HCT116 (cell line): ENCODE measurements around the gene CARD14. TPM values are rescaled to one million over a fixed set of nuclear protein-coding genes. Genes with fewer than 3 reads are reported as not detected.
A peak's percentile ranks its signal among the peaks of the same experiment; 100 is the strongest.

Experiments
- ATAC-seq: fragments of 200-7000 bp; cut with Tn5 transposase; 2 replicates; pipeline ENCODE4 v1.9.1; 2020; ENCODE audit warnings: mild to moderate bottlenecking, moderate library complexity
- BruUV-seq: library from RNA; stranded (reverse); fragments of 400-500 nt; replicated peaks from 2 replicates; lab custom pipeline; 2021; lab: Mats Ljungman, UMichigan
- CTCF ChIA-PET: fragments of 300-600 bp; sonication (Branson Sonifier 250); formaldehyde crosslinking; loops from one replicate; lab custom pipeline; 2021; ENCODE audit warnings: antibody characterized with exemption; lab: Charles Lee
- POLR2A ChIA-PET: fragments of 300-600, 350-600 bp; sonication (Branson Sonifier 250); formaldehyde crosslinking; loops from one replicate; lab custom pipeline; 2021; ENCODE audit warnings: antibody characterized with exemption; lab: Charles Lee
- RAD21 ChIA-PET, 2 experiments: fragments of 300-600 bp; sonication (Branson Sonifier 250); formaldehyde crosslinking; loops; one replicate each; lab custom pipeline; 2023; ENCODE audit warnings: low total read pairs in 2 of 2; ENCODE audit not compliant: uncharacterized antibody in 2 of 2, unreplicated experiment in 2 of 2, low non-redundant PET in 1 of 2; lab: Charles Lee
- DNase-seq: peaks from one replicate; pipeline ENCODE4 v3.0.0-alpha.2; 2010; ENCODE audit warnings: low read depth, low spot score
- H2AFZ ChIP-seq: fragments of 200-600 bp; shearing (Covaris generic), sonication (generic); 2 replicates; pipeline ENCODE4 v1.6.1; 2017; ENCODE audit warnings: low read depth, mixed run types, mixed read lengths, antibody characterized with exemption, low read length; ENCODE audit not compliant: poor library complexity, severe bottlenecking
- H3K27ac ChIP-seq: 2 replicates; pipeline ENCODE4 v1.5.1; 2012; ENCODE audit warnings: low read depth, low read length
- H3K27me3 ChIP-seq: fragments of 200-600 bp; sonication (generic); 2 replicates; pipeline ENCODE4 v1.6.1; 2016; ENCODE audit warnings: mixed run types, low read length, mixed read lengths; ENCODE audit not compliant: insufficient read depth
- H3K36me3 ChIP-seq, 2 experiments: fragments of 200-500 bp in 1 of 2; fragments of 200-600 bp in 1 of 2; sonication (Bioruptor generic) in 1 of 2; sonication (generic) in 1 of 2; 2 replicates each; pipeline versions ENCODE4 v1.5.1 to v1.6.1; 2014 to 2016; ENCODE audit warnings: low read length in 2 of 2, inconsistent platforms in 1 of 2, mixed read lengths in 1 of 2, mixed run types in 1 of 2; ENCODE audit not compliant: insufficient read depth in 2 of 2, control insufficient read depth in 1 of 2
- H3K4me1 ChIP-seq, 2 experiments: fragments of 200-600 bp in 1 of 2; sonication (generic) in 1 of 2; 2 replicates each; pipeline versions ENCODE4 v1.5.1 to v1.6.1; 2012 to 2017; ENCODE audit warnings: low read length in 2 of 2, inconsistent platforms in 1 of 2, mild to moderate bottlenecking in 1 of 2, mixed read lengths in 1 of 2, mixed run types in 1 of 2, moderate library complexity in 1 of 2; ENCODE audit not compliant: insufficient read depth in 2 of 2, control insufficient read depth in 1 of 2
- H3K4me2 ChIP-seq: fragments of 200-600 bp; sonication (generic); 2 replicates; pipeline ENCODE4 v1.6.1; 2017; ENCODE audit warnings: mixed run types, low read length, mixed read lengths
- H3K4me3 ChIP-seq, 2 experiments: fragments of 200-600 bp in 1 of 2; sonication (generic) in 1 of 2; replicated peaks in 1 of 2; 2 replicates each; pipeline ENCODE4 v1.5.1; 2011 to 2016; ENCODE audit warnings: low read length in 2 of 2, control low read depth in 1 of 2, low read depth in 1 of 2, mild to moderate bottlenecking in 1 of 2, mixed read lengths in 1 of 2, mixed run types in 1 of 2
- H3K79me2 ChIP-seq: fragments of 200-600 bp; sonication (generic); 2 replicates; pipeline ENCODE4 v1.6.1; 2017; ENCODE audit warnings: mild to moderate bottlenecking, mixed run types, low read length, moderate library complexity, mixed read lengths; ENCODE audit not compliant: insufficient read depth
- H3K9ac ChIP-seq: fragments of 200-600 bp; sonication (generic); 2 replicates; pipeline ENCODE4 v1.6.1; 2016; ENCODE audit warnings: low read length, mixed read lengths
- H3K9me2 ChIP-seq: fragments of 200-600 bp; sonication (generic), shearing (Covaris generic); 2 replicates; pipeline ENCODE4 v1.6.1; 2017; ENCODE audit warnings: mixed run types, mild to moderate bottlenecking, moderate library complexity; ENCODE audit not compliant: insufficient read depth
- H3K9me3 ChIP-seq, 2 experiments: fragments of 200-500 bp in 1 of 2; fragments of 200-600 bp in 1 of 2; sonication (Bioruptor generic) in 1 of 2; sonication (generic) in 1 of 2; 2 replicates each; pipeline ENCODE4 v1.6.1; 2014 to 2017; ENCODE audit warnings: low read length in 2 of 2, mixed read lengths in 2 of 2, inconsistent platforms in 1 of 2, low read depth in 1 of 2, mild to moderate bottlenecking in 1 of 2, mixed run types in 1 of 2, moderate library complexity in 1 of 2; ENCODE audit not compliant: control insufficient read depth in 1 of 2, insufficient read depth in 1 of 2
- H4K20me1 ChIP-seq: fragments of 200-600 bp; sonication (generic), shearing (Covaris generic); 2 replicates; pipeline ENCODE4 v1.6.1; 2017; ENCODE audit warnings: mixed run types, mild to moderate bottlenecking, moderate library complexity; ENCODE audit not compliant: insufficient read depth
- POLR2AphosphoS5 ChIP-seq: IDR thresholded peaks from 2 replicates; pipeline ENCODE4 v1.6.1; 2011; ENCODE audit warnings: mild to moderate bottlenecking, low read depth, low read length, moderate library complexity
- RAD21 ChIP-seq: IDR thresholded peaks from 2 replicates; pipeline ENCODE4 v1.6.1; 2012; ENCODE audit warnings: low read depth, mild to moderate bottlenecking
- TCF7L2 ChIP-seq: IDR thresholded peaks from 2 replicates; pipeline ENCODE4 v1.7.0; 2011; ENCODE audit warnings: borderline replicate concordance, inconsistent platforms; ENCODE audit not compliant: insufficient read depth, insufficient read length; ENCODE audit errors: extremely low read depth
- intact Hi-C: fragments of 100-400 bp; cut with micrococcal nuclease; formaldehyde crosslinking; loops from 2 replicates; pipeline ENCODE4 v1.10.0; 2022
- total RNA-seq: library from RNA; stranded (reverse); gene quantifications from one replicate; pipeline ENCODE4 v1.2.1, GENCODE V29; 2021; ENCODE audit not compliant: unreplicated experiment
- TF ChIP-seq, protein P1 (sequence below): IDR thresholded peaks from 2 replicates; pipeline ENCODE4 v1.6.1; 2012

Gene CARD14
- total RNA-seq, 1 experiment from 2014 or later = 0.25 TPM

DNA sequence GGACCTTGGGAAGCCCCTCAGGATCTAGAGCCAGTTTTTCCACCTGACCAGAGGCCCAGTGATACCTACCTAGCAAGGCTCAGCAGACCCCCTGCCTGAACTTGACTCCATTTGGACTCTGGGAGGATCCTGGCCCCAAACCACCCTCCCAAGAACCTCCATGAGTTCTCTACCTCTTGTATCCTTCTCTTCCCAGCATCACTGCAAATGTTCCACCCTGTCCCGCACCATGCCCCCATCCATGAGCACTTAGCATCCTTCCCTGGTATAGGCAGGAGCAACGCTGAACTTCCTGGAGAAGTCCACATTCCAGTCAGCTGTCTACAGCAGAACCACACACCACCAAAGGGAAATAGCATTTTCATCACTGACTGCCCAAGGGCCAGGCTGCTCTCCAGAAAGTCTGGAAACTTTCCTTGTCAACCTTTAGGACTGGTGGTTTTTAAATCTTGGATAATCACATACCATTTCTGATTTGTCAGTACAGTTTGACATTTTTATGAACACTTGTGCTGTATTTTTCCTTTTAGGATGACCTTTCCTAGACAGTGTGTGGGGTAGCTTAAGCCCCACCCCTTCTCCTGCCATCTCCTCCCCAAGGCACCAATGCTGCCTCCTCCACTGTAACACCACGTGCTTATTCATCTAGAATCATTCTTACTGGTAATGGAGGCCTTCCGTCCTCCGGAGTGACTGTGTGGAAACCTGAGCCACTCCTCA, 36.8 kb upstream of the CARD14 start:
- peak; percentile 57 for ATAC-seq
- RAD21 ChIA-PET = no interaction called here
- Histone ChIP-seq H3K4me2 (no peak overlapping the region), H3K4me3 (no peak overlapping the region), H3K4me1 (no peaks in the 10 kb centered on the region), H3K27ac (no peak overlapping the region), H3K27me3 (0 out of 2 replicates have a peak, but pooled peaks cover 6% of the 10 kb centered on the region), H3K36me3 (peaks cover 46 to 53% of the 10 kb centered on the region in 2 experiments), H3K9ac (no peak overlapping the region), H3K79me2 (no peaks in the 10 kb centered on the region; the same call in 1 of the 2 replicates), H2AFZ (no peak overlapping the region), H3K9me3 (no peaks in the 10 kb centered on the region), H4K20me1 (no peaks in the 10 kb centered on the region), H3K9me2 (no peaks in the 10 kb centered on the region)
- DNase-seq = no peak
- BruUV-seq = no TSS peak
- intact Hi-C loops = no loop called here
- CTCF ChIA-PET = interaction anchor here (0.9 to 1.0 kb wide), 2 partner anchors 9 to 32 kb away, joined by 4 read pairs; partner anchors contain the start of gene GAA
- POLR2A ChIA-PET = interaction anchor here (0.8 to 2.2 kb wide), 3 partner anchors 9 to 13 kb away, joined by 3 to 8 read pairs (median 4); no protein-coding TSS in a partner anchor
- TF ChIP-seq POLR2AphosphoS5 (peak; percentile 23; the same call in 1 of the 2 replicates), TCF7L2 (no peak)

DNA sequence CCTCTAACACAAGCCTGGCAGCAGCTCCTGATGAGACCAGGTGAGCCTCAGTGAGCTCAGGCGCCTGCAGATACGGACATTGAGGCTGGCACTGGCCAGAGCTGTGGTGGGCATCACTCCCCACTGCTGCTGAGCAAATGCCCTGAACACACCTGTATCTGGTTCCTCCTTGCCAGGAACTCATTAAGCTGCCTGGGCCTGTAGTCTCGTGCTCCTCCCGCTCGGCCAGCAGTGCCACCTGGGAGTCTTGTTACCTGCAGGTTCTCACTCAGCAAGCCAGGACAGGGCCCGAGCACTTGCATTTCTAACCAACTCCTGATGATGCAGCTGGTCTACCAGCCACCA, 36.2 kb upstream of the CARD14 start:
- Histone ChIP-seq H3K4me3 (no peak overlapping the region), H3K27me3 (0 out of 2 replicates have a peak, but pooled peaks cover 6% of the 10 kb centered on the region), H4K20me1 (no peaks in the 10 kb centered on the region; the same call in 1 of the 2 replicates), H3K4me2 (no peak overlapping the region), H3K9me3 (no peaks in the 10 kb centered on the region), H3K36me3 (peaks cover 51 to 59% of the 10 kb centered on the region in 2 experiments), H2AFZ (no peak overlapping the region), H3K27ac (no peak overlapping the region), H3K4me1 (no peaks in the 10 kb centered on the region), H3K9me2 (no peaks in the 10 kb centered on the region), H3K79me2 (no peaks in the 10 kb centered on the region; the same call in 1 of the 2 replicates), H3K9ac (no peak overlapping the region)
- BruUV-seq = no TSS peak
- ChIA-PET RAD21 (no interaction called here), POLR2A (interaction anchor here (0.8 to 2.2 kb wide), 3 partner anchors 9 to 12 kb away, joined by 3 to 8 read pairs (median 4); no protein-coding TSS in a partner anchor), CTCF (interaction anchor here (0.9 to 1.0 kb wide), 2 partner anchors 9 to 32 kb away, joined by 4 read pairs; partner anchors contain the start of gene GAA)
- DNase-seq (no peak), ATAC-seq (peak; percentile 31)
- intact Hi-C loops = no loop called here
- TF ChIP-seq RAD21 = no peak
- TF ChIP-seq, protein P1, sequence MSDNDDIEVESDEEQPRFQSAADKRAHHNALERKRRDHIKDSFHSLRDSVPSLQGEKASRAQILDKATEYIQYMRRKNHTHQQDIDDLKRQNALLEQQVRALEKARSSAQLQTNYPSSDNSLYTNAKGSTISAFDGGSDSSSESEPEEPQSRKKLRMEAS = peak; percentile 15; the same call in 1 of the 2 replicates
